GM23248 (cell line): ENCODE measurements around the gene MRPS31. TPM values are rescaled to one million over a fixed set of nuclear protein-coding genes. Genes with fewer than 3 reads are reported as not detected.
"Not testable (repeated sequence)": the region's sequence is repeated elsewhere in the genome, so short reads cannot be mapped to it uniquely, and the experiment has no call there.

Experiments used
- DNase-seq: peaks from one replicate; pipeline ENCODE4 v3.0.0-alpha.2; 2015
- H2AFZ ChIP-seq: fragments of 200-600 bp; sonication (generic); 2 replicates; pipeline ENCODE4 v1.6.1; 2016; ENCODE audit warnings: antibody characterized with exemption
- H3F3A ChIP-seq: fragments of 200-600 bp; sonication (generic); 2 replicates; pipeline ENCODE4 v1.6.1; 2016; ENCODE audit warnings: mild to moderate bottlenecking, antibody characterized with exemption, mixed run types; ENCODE audit not compliant: insufficient read depth
- H3K27ac ChIP-seq: fragments of 200-600 bp; sonication (generic); 2 replicates; pipeline ENCODE4 v1.5.1; 2016; ENCODE audit warnings: mild to moderate bottlenecking
- H3K27me3 ChIP-seq: fragments of 200-600 bp; sonication (generic); replicated peaks from 2 replicates; pipeline ENCODE4 v1.6.1; 2016; ENCODE audit warnings: mild to moderate bottlenecking; ENCODE audit not compliant: insufficient read depth
- H3K36me3 ChIP-seq: fragments of 200-600 bp; sonication (generic); 2 replicates; pipeline ENCODE4 v1.6.1; 2016; ENCODE audit warnings: low read depth, mild to moderate bottlenecking
- H3K4me1 ChIP-seq: fragments of 200-600 bp; sonication (generic); 2 replicates; pipeline ENCODE4 v1.6.1; 2016; ENCODE audit warnings: mild to moderate bottlenecking; ENCODE audit not compliant: insufficient read depth
- H3K4me2 ChIP-seq: fragments of 200-600 bp; sonication (generic); one replicate; pipeline ENCODE4 v1.6.1; 2016; ENCODE audit warnings: mild to moderate bottlenecking; ENCODE audit not compliant: unreplicated experiment
- H3K4me3 ChIP-seq: fragments of 200-600 bp; sonication (generic); 2 replicates; pipeline ENCODE4 v1.5.1; 2016; ENCODE audit warnings: mild to moderate bottlenecking
- H3K79me2 ChIP-seq: fragments of 200-600 bp; sonication (generic); 2 replicates; pipeline ENCODE4 v1.6.1; 2016; ENCODE audit warnings: mild to moderate bottlenecking; ENCODE audit not compliant: insufficient read depth
- H3K9ac ChIP-seq: fragments of 200-600 bp; sonication (generic); 2 replicates; pipeline ENCODE4 v1.6.1; 2016; ENCODE audit warnings: mild to moderate bottlenecking
- H3K9me2 ChIP-seq: fragments of 200-600 bp; sonication (generic); 2 replicates; pipeline ENCODE4 v1.6.1; 2016; ENCODE audit warnings: mixed run types, mild to moderate bottlenecking, moderate library complexity; ENCODE audit not compliant: insufficient read depth
- H3K9me3 ChIP-seq: fragments of 200-600 bp; sonication (generic); one replicate; pipeline ENCODE4 v1.6.1; 2017; ENCODE audit warnings: low read depth
- H4K20me1 ChIP-seq: fragments of 200-600 bp; sonication (generic); 2 replicates; pipeline ENCODE4 v1.6.0; 2016; ENCODE audit not compliant: insufficient read depth
- EZH2 ChIP-seq: fragments of 200-600 bp; sonication (generic); IDR thresholded peaks from 2 replicates; pipeline ENCODE4 v1.6.1; 2018; ENCODE audit warnings: antibody characterized with exemption, mild to moderate bottlenecking; ENCODE audit not compliant: insufficient read depth, poor library complexity, severe bottlenecking
- EZH2phosphoT487 ChIP-seq: fragments of 200-600 bp; sonication (generic); IDR thresholded peaks from 2 replicates; pipeline ENCODE4 v1.6.1; 2018; ENCODE audit warnings: antibody characterized with exemption, moderate library complexity, mild to moderate bottlenecking, low read depth; ENCODE audit not compliant: insufficient read depth
- WGBS, 2 experiments: methylation state at CpG; one replicate each; pipeline ENCODE4 v1.1.6; 2015 to 2017; ENCODE audit warnings: low lambda C conversion rate in 2 of 2, low coverage in 1 of 2; ENCODE audit errors: missing lambda C conversion rate in 2 of 2; 5-methylcytosine and 5-hydroxymethylcytosine counted together
- in situ Hi-C: fragments of 300-500 bp; cut with MboI; formaldehyde crosslinking; loops from 2 replicates; pipeline ENCODE4 v1.15.0; 2020
- polyA plus RNA-seq: library from polyadenylated mRNA; unstranded; fragments of >200 nt; fragmentation: Nextera tagmentation; extraction: Ambion mirVana; gene quantifications from 2 replicates; pipeline ENCODE4 v1.2.1, GENCODE V29; 2016
- total RNA-seq: library from RNA; depleted of rRNA; stranded (reverse); fragments of >200 nt; shearing (Covaris generic); gene quantifications from 2 replicates; pipeline ENCODE4 v1.2.3, GENCODE V29; 2014

The MRPS31 gene
- total and polyA plus RNA-seq, 2 experiments from 2014 or later: 9.8 to 16.6 TPM

GRCh38 chr13:40793339-40793738 is 22.3 kb upstream of the MRPS31 start:
- DNase-seq: no peak
- H3K9me2 ChIP-seq: no peaks in the 10 kb centered on the region
- in situ Hi-C loops: no loop called here
- peaks cover 5% of the 10 kb centered on the region; the same call in 1 of the 2 replicates for H3K4me1 ChIP-seq
- no peaks in the 10 kb centered on the region for H4K20me1 ChIP-seq
- TF ChIP-seq EZH2phosphoT487 (no peak), EZH2 (no peak)
- H3K9me3 ChIP-seq: no peaks in the 10 kb centered on the region
- no peak overlapping the region for H3K9ac ChIP-seq
- no peaks in the 10 kb centered on the region for H3K27me3 ChIP-seq
- H3K36me3 ChIP-seq: peaks cover 3% of the 10 kb centered on the region; the same call in 1 of the 2 replicates
- WGBS, 2 experiments: 89 to 94% methylated on average over 3 of the region's 3 CpGs
- no peak overlapping the region for H3K4me2 ChIP-seq
- 0 out of 2 replicates have a peak, but pooled peaks cover 7% of the 10 kb centered on the region for H3F3A ChIP-seq
- H3K79me2 ChIP-seq: peaks cover 13% of the 10 kb centered on the region
- H3K4me3 ChIP-seq: no peak overlapping the region
- no peak overlapping the region for H2AFZ ChIP-seq
- H3K27ac ChIP-seq: no peak overlapping the region

GRCh38 chr13:40792284-40793051 is 21.5 kb upstream of the MRPS31 start:
- Histone ChIP-seq H3K9ac (no peak overlapping the region), H3K27ac (no peak overlapping the region), H3K27me3 (no peaks in the 10 kb centered on the region), H3K36me3 (no peaks in the 10 kb centered on the region), H3K9me2 (no peaks in the 10 kb centered on the region), H3K79me2 (peaks cover 13% of the 10 kb centered on the region), H3K4me1 (peaks cover 5% of the 10 kb centered on the region), H4K20me1 (no peaks in the 10 kb centered on the region), H2AFZ (no peak overlapping the region), H3F3A (peaks cover 15% of the 10 kb centered on the region; the same call in 1 of the 2 replicates), H3K4me2 (no peak overlapping the region), H3K4me3 (no peak overlapping the region), H3K9me3 (no peaks in the 10 kb centered on the region)
- in situ Hi-C loops: no loop called here
- no peak for DNase-seq
- TF ChIP-seq EZH2phosphoT487 (no peak), EZH2 (no peak)
- 91 to 92% methylated on average over 10 of the region's 10 CpGs for WGBS, 2 experiments

- H3K4me2 ChIP-seq: peak overlapping the region; percentile 83
- no peaks in the 10 kb centered on the region for H4K20me1 ChIP-seq
- no peaks in the 10 kb centered on the region for H3K9me3 ChIP-seq
- peaks cover 13% of the 10 kb centered on the region for H3K79me2 ChIP-seq
- H3F3A ChIP-seq: peaks cover 27% of the 10 kb centered on the region
- TF ChIP-seq EZH2phosphoT487: no peak
- no peak for TF ChIP-seq EZH2
- H2AFZ ChIP-seq: peak overlapping the region; percentile 92
- peak overlapping the region; percentile 72 for H3K27ac ChIP-seq
- H3K4me1 ChIP-seq: peaks cover 17% of the 10 kb centered on the region
- no peaks in the 10 kb centered on the region for H3K27me3 ChIP-seq
- 12% methylated on average over 9 of the region's 9 CpGs for WGBS, 2 experiments
- in situ Hi-C loops: no loop called here
- no peaks in the 10 kb centered on the region for H3K9me2 ChIP-seq
- no peak for DNase-seq
- peak overlapping the region; percentile 86 for H3K9ac ChIP-seq
- H3K36me3 ChIP-seq: no peaks in the 10 kb centered on the region
- H3K4me3 ChIP-seq: peak overlapping the region; percentile 83
These were observed 19.2 kb upstream of the MRPS31 start for GRCh38 chr13:40790154-40790616.

GRCh38 chr13:40789275-40790153 is 18.5 kb upstream of the MRPS31 start, which contains the start of gene SLC25A15:
SLC25A15 (plus strand) TSS chr13:40789611; CDS start chr13:40793227, 3,616 bp downstream.
- Histone ChIP-seq H3F3A (peaks cover 27% of the 10 kb centered on the region), H3K4me2 (peak within 1 kb of the TSS; percentile 83), H3K9me3 (no peaks in the 10 kb centered on the region), H3K79me2 (peaks cover 13% of the 10 kb centered on the region), H2AFZ (peak within 1 kb of the TSS; percentile 92), H3K4me1 (peaks cover 17% of the 10 kb centered on the region), H3K9ac (peak within 1 kb of the TSS; percentile 86), H4K20me1 (no peaks in the 10 kb centered on the region), H3K36me3 (no peaks in the 10 kb centered on the region), H3K9me2 (no peaks in the 10 kb centered on the region), H3K27ac (peak within 1 kb of the TSS; percentile 72), H3K27me3 (no peaks in the 10 kb centered on the region), H3K4me3 (peak within 1 kb of the TSS; percentile 83)
- DNase-seq: peak; percentile 89
- WGBS, 2 experiments: 0 to 1% methylated on average over 43 to 59 of the region's 101 CpGs
- TF ChIP-seq EZH2phosphoT487: no peak
- no peak for TF ChIP-seq EZH2
- in situ Hi-C loops: no loop called here

GRCh38 chr13:40788540-40789274 is 17.7 kb upstream of the MRPS31 start:
- peak overlapping the region; percentile 86 for H3K9ac ChIP-seq
- in situ Hi-C loops, H3K36me3 ChIP-seq, H3K9me2 ChIP-seq, DNase-seq, H4K20me1 ChIP-seq, H3K9me3 ChIP-seq, H3K27me3 ChIP-seq: not testable (repeated sequence)
- H2AFZ ChIP-seq: peak overlapping the region; percentile 92
- peaks cover 17% of the 10 kb centered on the region for H3K4me1 ChIP-seq
- H3K4me2 ChIP-seq: peak overlapping the region; percentile 83
- WGBS, 2 experiments: 61% methylated on average over 18 of the region's 18 CpGs
- peaks cover 27% of the 10 kb centered on the region for H3F3A ChIP-seq
- peak overlapping the region; percentile 72 for H3K27ac ChIP-seq
- peaks cover 13% of the 10 kb centered on the region for H3K79me2 ChIP-seq
- peak overlapping the region; percentile 83 for H3K4me3 ChIP-seq
